GM21528 (cell line): Measurements from ENCODE around the gene CSAG1.
"Not testable (repeated sequence)": the region's sequence is repeated elsewhere in the genome, so short reads cannot be mapped to it uniquely, and the experiment has no call there.

ENCODE experiments used
- ATAC-seq: cut with Tn5 transposase; IDR thresholded peaks from one replicate; pipeline ENCODE4 v1.9.1; 2021; ENCODE audit warnings: mild to moderate bottlenecking, moderate library complexity; ENCODE audit not compliant: unreplicated experiment, low FRiP score

The CSAG1 gene

DNA sequence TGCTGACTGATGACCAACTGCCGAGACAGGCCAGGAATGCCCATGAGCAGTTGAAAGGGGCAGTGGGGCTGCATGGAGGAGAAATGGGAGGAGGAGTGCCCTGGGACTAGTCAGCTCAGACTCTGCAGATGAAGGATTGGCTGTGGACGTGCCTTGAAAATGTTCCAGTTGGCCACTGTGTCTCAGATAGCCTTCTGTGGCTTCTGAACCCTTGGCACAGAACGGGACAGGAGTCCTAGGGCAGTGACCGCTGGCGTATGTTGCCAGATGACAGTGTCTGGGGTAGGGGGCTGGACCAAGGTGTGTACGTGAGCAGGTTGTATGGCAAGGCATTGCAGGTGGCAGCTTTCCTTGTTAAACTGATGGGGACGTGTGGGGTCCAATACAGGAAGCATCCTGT lies 27.0 kb downstream of the CSAG1 start:
- ATAC-seq, result not testable (repeated sequence)

DNA sequence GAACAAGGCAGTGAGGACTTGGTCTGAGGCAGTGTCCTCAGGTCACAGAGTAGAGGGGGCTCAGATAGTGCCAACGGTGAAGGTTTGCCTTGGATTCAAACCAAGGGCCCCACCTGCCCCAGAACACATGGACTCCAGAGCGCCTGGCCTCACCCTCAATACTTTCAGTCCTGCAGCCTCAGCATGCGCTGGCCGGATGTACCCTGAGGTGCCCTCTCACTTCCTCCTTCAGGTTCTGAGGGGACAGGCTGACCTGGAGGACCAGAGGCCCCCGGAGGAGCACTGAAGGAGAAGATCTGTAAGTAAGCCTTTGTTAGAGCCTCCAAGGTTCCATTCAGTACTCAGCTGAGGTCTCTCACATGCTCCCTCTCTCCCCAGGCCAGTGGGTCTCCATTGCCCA lies 33.1 kb downstream of the CSAG1 start:
- ATAC-seq, result not testable (repeated sequence)

DNA sequence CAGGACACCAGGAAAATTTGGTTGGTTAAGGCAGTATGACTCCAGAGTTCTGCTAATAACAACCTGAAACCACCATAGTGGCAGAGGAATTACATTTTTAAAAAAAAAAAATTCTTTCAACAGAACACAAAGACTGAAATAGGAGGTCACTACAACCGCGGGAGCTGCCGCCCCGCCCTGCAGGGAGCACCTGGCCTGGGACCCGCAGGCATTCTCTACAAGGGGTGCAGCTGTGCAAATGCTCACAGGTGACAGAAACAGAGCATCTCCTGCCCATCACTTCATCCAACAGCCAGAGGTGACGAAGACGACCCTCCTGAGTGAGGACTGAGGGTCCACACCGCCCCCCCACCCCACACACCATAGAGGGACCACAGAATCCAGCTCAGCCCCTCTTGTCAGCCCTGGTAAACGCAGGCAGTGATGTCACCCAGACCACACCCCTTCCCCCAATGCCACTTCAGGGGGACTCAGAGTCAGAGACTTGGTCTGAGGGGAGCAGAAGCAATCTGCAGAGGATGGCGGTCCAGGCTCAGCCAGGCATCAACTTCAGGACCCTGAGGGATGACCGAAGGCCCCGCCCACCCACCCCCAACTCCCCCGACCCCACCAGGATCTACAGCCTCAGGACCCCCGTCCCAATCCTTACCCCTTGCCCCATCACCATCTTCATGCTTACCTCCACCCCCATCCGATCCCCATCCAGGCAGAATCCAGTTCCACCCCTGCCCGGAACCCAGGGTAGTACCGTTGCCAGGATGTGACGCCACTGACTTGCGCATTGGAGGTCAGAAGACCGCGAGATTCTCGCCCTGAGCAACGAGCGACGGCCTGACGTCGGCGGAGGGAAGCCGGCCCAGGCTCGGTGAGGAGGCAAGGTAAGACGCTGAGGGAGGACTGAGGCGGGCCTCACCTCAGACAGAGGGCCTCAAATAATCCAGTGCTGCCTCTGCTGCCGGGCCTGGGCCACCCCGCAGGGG lies 35.3 kb downstream of the CSAG1 start, which contains the start of gene MAGEA3:
Gene MAGEA3 (plus strand): TSS at position 843 of the 980 bp plus-strand sequence. CDS start 2,039 bp downstream, outside the sequence.
- not testable (repeated sequence) for ATAC-seq

DNA sequence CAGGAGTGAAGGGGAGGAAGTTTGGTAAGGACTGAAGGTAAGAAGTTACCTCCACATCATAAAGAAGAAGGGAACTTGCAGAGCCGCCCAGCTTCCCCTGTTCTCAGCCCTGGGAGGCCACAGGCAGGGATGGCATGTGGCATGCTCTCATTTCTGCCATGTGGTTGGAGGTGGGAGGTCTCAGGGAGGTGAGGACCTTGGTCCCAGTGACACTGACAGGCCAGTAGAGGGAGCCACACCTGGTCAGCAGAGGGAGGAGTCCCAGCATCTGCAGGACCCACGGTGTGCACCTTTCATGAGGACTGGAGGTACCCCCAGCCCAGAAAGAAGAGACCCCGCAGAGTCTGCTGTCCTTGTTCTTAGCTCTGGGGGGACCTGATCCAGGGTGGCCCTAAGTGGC lies 52.5 kb downstream of the CSAG1 start:
- not testable (repeated sequence) for ATAC-seq
